HL-60/S4 treated with phorbol 12-myristate 13-acetate at 8.2 ng/mL for 4 days and 3 days (cell line): ENCODE results near the gene PRSS50.
"Not testable (repeated sequence)": the region's sequence is repeated elsewhere in the genome, so short reads cannot be mapped to it uniquely, and the experiment has no call there.

Experiments used
- in situ Hi-C: fragments of 300-500 bp; cut with MboI; formaldehyde crosslinking; loops from 2 replicates; pipeline ENCODE4 v1.15.0; 2022; ENCODE audit warnings: low sequenced_read_pairs

Gene PRSS50

GRCh38 chr3:46717447-46718231 lies at the start of gene PRSS50:
Gene PRSS50, minus strand, starts transcription at chr3:46717869. Its CDS starts 45 bp downstream, at chr3:46717824.
- in situ Hi-C loops, result loop anchor here (25.0 kb wide), 1 partner anchor 170 kb away; the partner anchor contains the start of gene PTH1R

GRCh38 chr3:46764206-46764605 lies 46.5 kb upstream of the PRSS50 start:
- in situ Hi-C loops, result no loop called here

- in situ Hi-C loops, result no loop called here
These were observed 45.5 kb upstream of the PRSS50 start for GRCh38 chr3:46763178-46763577.

GRCh38 chr3:46759239-46760167 lies 41.8 kb upstream of the PRSS50 start:
- in situ Hi-C loops, result no loop called here

GRCh38 chr3:46756642-46757041 lies 39.0 kb upstream of the PRSS50 start:
- in situ Hi-C loops, result no loop called here

GRCh38 chr3:46755646-46756045 lies 38.0 kb upstream of the PRSS50 start:
- in situ Hi-C loops, result no loop called here

- in situ Hi-C loops, result not testable (repeated sequence)
These were observed 35.5 kb upstream of the PRSS50 start for GRCh38 chr3:46753127-46753526.

GRCh38 chr3:46750555-46751038 lies 32.9 kb upstream of the PRSS50 start:
- in situ Hi-C loops, result no loop called here

- in situ Hi-C loops, result no loop called here
These were observed 31.5 kb upstream of the PRSS50 start for GRCh38 chr3:46749129-46749528.

- in situ Hi-C loops, result no loop called here
These were observed 30.5 kb upstream of the PRSS50 start for GRCh38 chr3:46748170-46748569.

GRCh38 chr3:46746711-46747110 lies 29.0 kb upstream of the PRSS50 start:
- in situ Hi-C loops, result no loop called here

GRCh38 chr3:46742992-46743585 lies 25.4 kb upstream of the PRSS50 start:
- in situ Hi-C loops, result no loop called here

GRCh38 chr3:46739565-46739964 lies 21.9 kb upstream of the PRSS50 start:
- in situ Hi-C loops, result not testable (repeated sequence)

- in situ Hi-C loops, result no loop called here
These were observed 19.7 kb upstream of the PRSS50 start for GRCh38 chr3:46737329-46737731.

- in situ Hi-C loops, result no loop called here
These were observed 18.6 kb upstream of the PRSS50 start for GRCh38 chr3:46736006-46736872.

- in situ Hi-C loops, result no loop called here
These were observed 17.1 kb upstream of the PRSS50 start for GRCh38 chr3:46734773-46735172.

GRCh38 chr3:46733026-46733800 lies 15.5 kb upstream of the PRSS50 start:
- in situ Hi-C loops, result no loop called here

- in situ Hi-C loops, result no loop called here
These were observed 14.1 kb upstream of the PRSS50 start for GRCh38 chr3:46731795-46732194.

- in situ Hi-C loops, result no loop called here
These were observed 13.2 kb upstream of the PRSS50 start for GRCh38 chr3:46730819-46731218.
